WTC11 (cell line): Measurements from ENCODE around the gene PREB. TPM values are rescaled to one million over a fixed set of nuclear protein-coding genes. Genes with fewer than 3 reads are reported as not detected.

Source experiments
- ATAC-seq: fragments of 200-7000 bp; cut with Tn5 transposase; 2 replicates; pipeline ENCODE4 v1.10.0; 2021; ENCODE audit warnings: mild to moderate bottlenecking, moderate library complexity
- CTCF ChIA-PET: fragments of 300-600 bp; sonication (Branson Sonifier 250); formaldehyde crosslinking; loops from one replicate; lab custom pipeline; 2021; ENCODE audit warnings: antibody characterized with exemption; lab: Charles Lee
- POLR2A ChIA-PET: fragments of 350-600 bp; sonication (Branson Sonifier 250); formaldehyde crosslinking; loops from one replicate; lab custom pipeline; 2021; ENCODE audit warnings: antibody characterized with exemption; lab: Charles Lee
- DNase-seq: peaks from one replicate; pipeline ENCODE4 v3.0.0; 2021; ENCODE audit warnings: low spot score
- H3K27ac Mint-ChIP-seq: 2 replicates; pipeline ENCODE4 v1.8.0; 2021; ENCODE audit warnings: mixed read lengths
- H3K27me3 Mint-ChIP-seq: 2 replicates; pipeline ENCODE4 v1.8.0; 2021; ENCODE audit warnings: low read depth, mild to moderate bottlenecking, moderate library complexity, mixed read lengths
- H3K36me3 Mint-ChIP-seq: 2 replicates; pipeline ENCODE4 v1.8.0; 2021; ENCODE audit warnings: mixed read lengths
- H3K4me1 Mint-ChIP-seq: 2 replicates; pipeline ENCODE4 v1.8.0; 2022; ENCODE audit warnings: mixed read lengths
- H3K4me3 Mint-ChIP-seq: 2 replicates; pipeline ENCODE4 v1.8.0; 2021; ENCODE audit warnings: mild to moderate bottlenecking, moderate library complexity, mixed read lengths
- H3K9me3 Mint-ChIP-seq: 2 replicates; pipeline ENCODE4 v1.8.0; 2021; ENCODE audit warnings: mixed read lengths
- ATF1 ChIP-seq: sonication (generic); formaldehyde crosslinking; IDR thresholded peaks from 2 replicates; pipeline ENCODE4 v1.8.1; 2023; ENCODE audit warnings: mild to moderate bottlenecking, moderate library complexity, missing genetic modification reagents
- ATF3 ChIP-seq: sonication (generic); formaldehyde crosslinking; conservative IDR thresholded peaks from 2 replicates; pipeline ENCODE4 v1.8.1; 2022; ENCODE audit warnings: mild to moderate bottlenecking, missing genetic modification reagents
- CTCF ChIP-seq: fragments of 200-600 bp; IDR thresholded peaks from 2 replicates; pipeline ENCODE4 v1.8.0; 2022; ENCODE audit warnings: antibody characterized with exemption
- ELF4 ChIP-seq: sonication (generic); formaldehyde crosslinking; IDR thresholded peaks from 2 replicates; pipeline ENCODE4 v1.8.1; 2022; ENCODE audit warnings: low read depth, mild to moderate bottlenecking, moderate library complexity, missing genetic modification reagents
- ETV6 ChIP-seq: sonication (generic); formaldehyde crosslinking; IDR thresholded peaks from 2 replicates; pipeline ENCODE4 v1.8.1; 2022; ENCODE audit warnings: mild to moderate bottlenecking, missing genetic modification reagents
- FOXJ3 ChIP-seq: sonication (generic); formaldehyde crosslinking; IDR thresholded peaks from 2 replicates; pipeline ENCODE4 v1.9.0; 2021; ENCODE audit warnings: missing genetic modification reagents, mild to moderate bottlenecking, borderline replicate concordance
- GTF2I ChIP-seq: fragments of 250-450 bp; sonication (Bioruptor Pico); conservative IDR thresholded peaks from 2 replicates; pipeline ENCODE4 v1.4.0; 2021; ENCODE audit warnings: mild to moderate bottlenecking
- HMGA2 ChIP-seq: fragments of 250-450 bp; sonication (Bioruptor Pico); IDR thresholded peaks from 2 replicates; pipeline ENCODE4 v1.4.0; 2021; ENCODE audit warnings: mild to moderate bottlenecking, moderate library complexity
- JUN ChIP-seq: sonication (generic); formaldehyde crosslinking; IDR thresholded peaks from 2 replicates; pipeline ENCODE4 v1.8.0; 2023; ENCODE audit warnings: mild to moderate bottlenecking, missing genetic modification reagents
- MAX ChIP-seq: sonication (generic); formaldehyde crosslinking; IDR thresholded peaks from 2 replicates; pipeline ENCODE4 v1.8.0; 2022; ENCODE audit warnings: mild to moderate bottlenecking, missing genetic modification reagents
- NFE2L1 ChIP-seq: sonication (generic); formaldehyde crosslinking; IDR thresholded peaks from 2 replicates; pipeline ENCODE4 v1.8.1; 2023; ENCODE audit warnings: missing genetic modification reagents
- NR1H2 ChIP-seq: sonication (generic); formaldehyde crosslinking; IDR thresholded peaks from 2 replicates; pipeline ENCODE4 v1.9.0; 2021; ENCODE audit warnings: mild to moderate bottlenecking, moderate library complexity, missing genetic modification reagents
- OVOL2 ChIP-seq: fragments of 250-450 bp; sonication (Bioruptor Pico); IDR thresholded peaks from 2 replicates; pipeline ENCODE4 v1.9.0; 2021; ENCODE audit warnings: mild to moderate bottlenecking, borderline replicate concordance
- SMAD3 ChIP-seq: sonication (generic); formaldehyde crosslinking; IDR thresholded peaks from 2 replicates; pipeline ENCODE4 v1.8.0; 2022; ENCODE audit warnings: missing genetic modification reagents, mild to moderate bottlenecking, borderline replicate concordance
- TEAD1 ChIP-seq: sonication (generic); formaldehyde crosslinking; IDR thresholded peaks from 2 replicates; pipeline ENCODE4 v1.8.0; 2022; ENCODE audit warnings: mild to moderate bottlenecking, missing genetic modification reagents
- TP53 ChIP-seq: sonication (generic); formaldehyde crosslinking; IDR thresholded peaks from 2 replicates; pipeline ENCODE4 v1.8.1; 2023; ENCODE audit warnings: mild to moderate bottlenecking, missing genetic modification reagents
- ZBTB21 ChIP-seq: sonication (generic); formaldehyde crosslinking; IDR thresholded peaks from 2 replicates; pipeline ENCODE4 v1.8.1; 2023; ENCODE audit warnings: mild to moderate bottlenecking, missing genetic modification reagents, borderline replicate concordance
- ZNF121 ChIP-seq: sonication (generic); formaldehyde crosslinking; IDR thresholded peaks from 2 replicates; pipeline ENCODE4 v1.8.0; 2023; ENCODE audit warnings: missing genetic modification reagents
- ZNF219 ChIP-seq: sonication (generic); formaldehyde crosslinking; IDR thresholded peaks from 2 replicates; pipeline ENCODE4 v1.8.0; 2023; ENCODE audit warnings: missing genetic modification reagents, mild to moderate bottlenecking, borderline replicate concordance
- ZNF317 ChIP-seq: sonication (generic); formaldehyde crosslinking; IDR thresholded peaks from 2 replicates; pipeline ENCODE4 v1.8.1; 2023; ENCODE audit warnings: low read depth, mild to moderate bottlenecking, moderate library complexity, missing genetic modification reagents, borderline replicate concordance
- ZNF671 ChIP-seq: fragments of 250-450 bp; sonication (Bioruptor Pico); IDR thresholded peaks from 2 replicates; pipeline ENCODE4 v1.8.0; 2021; ENCODE audit warnings: mild to moderate bottlenecking
- total RNA-seq: library from RNA; stranded (reverse); gene quantifications from 3 replicates; pipeline ENCODE4 v1.2.3, GENCODE V29; 2021
- TF ChIP-seq, protein P1 (sequence below): sonication (generic); formaldehyde crosslinking; IDR thresholded peaks from 2 replicates; pipeline ENCODE4 v1.8.0; 2023; ENCODE audit warnings: missing genetic modification reagents
- TF ChIP-seq, protein P2 (sequence below): sonication (generic); formaldehyde crosslinking; IDR thresholded peaks from 2 replicates; pipeline ENCODE4 v1.8.1; 2022; ENCODE audit warnings: mild to moderate bottlenecking, missing genetic modification reagents, moderate library complexity, borderline replicate concordance

Gene PREB
- total RNA-seq, 1 experiment from 2014 or later: 69.2 TPM

DNA sequence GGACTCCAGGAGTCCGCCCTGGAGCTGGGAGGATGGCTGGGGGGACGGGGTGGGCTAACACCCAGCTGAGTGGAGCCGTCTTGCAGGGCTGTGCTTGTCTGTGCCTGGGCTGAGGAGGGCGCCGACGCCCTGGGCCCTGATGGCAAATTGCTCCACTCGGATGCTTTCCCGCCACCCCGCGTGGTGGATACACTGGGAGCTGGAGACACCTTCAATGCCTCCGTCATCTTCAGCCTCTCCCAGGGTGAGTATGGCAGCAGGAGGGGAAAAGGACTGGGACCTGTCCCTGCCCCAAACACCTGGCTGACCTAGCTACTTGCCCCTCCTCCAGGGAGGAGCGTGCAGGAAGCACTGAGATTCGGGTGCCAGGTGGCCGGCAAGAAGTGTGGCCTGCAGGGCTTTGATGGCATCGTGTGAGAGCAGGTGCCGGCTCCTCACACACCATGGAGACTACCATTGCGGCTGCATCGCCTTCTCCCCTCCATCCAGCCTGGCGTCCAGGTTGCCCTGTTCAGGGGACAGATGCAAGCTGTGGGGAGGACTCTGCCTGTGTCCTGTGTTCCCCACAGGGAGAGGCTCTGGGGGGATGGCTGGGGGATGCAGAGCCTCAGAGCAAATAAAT lies 35.0 kb downstream of the PREB start:
- Mint-ChIP-seq H3K36me3 (no peaks in the 10 kb centered on the region), H3K9me3 (no peaks in the 10 kb centered on the region)
- POLR2A ChIA-PET: no interaction called here

GRCh38 chr2:27097341-27097740 lies 37.1 kb downstream of the PREB start:
- no peak for DNase-seq
- no peak for ATAC-seq
- Mint-ChIP-seq H3K4me1 (peaks cover 6% of the 10 kb centered on the region), H3K4me3 (no peak overlapping the region), H3K9me3 (no peaks in the 10 kb centered on the region), H3K27ac (no peak overlapping the region), H3K27me3 (no peaks in the 10 kb centered on the region), H3K36me3 (no peaks in the 10 kb centered on the region)
- CTCF ChIA-PET: interaction anchor here (1.0 to 3.1 kb wide), 4 partner anchors 37 to 206 kb away, joined by 3 to 22 read pairs (median 12); partner anchors contain the start of gene PREB
- POLR2A ChIA-PET: no interaction called here
- TF ChIP-seq FOXJ3 (CRISPR knock-in tag): no peak
- no peak for TF ChIP-seq ZNF671
- TF ChIP-seq HMGA2 (CRISPR knock-in tag): no peak
- TF ChIP-seq SMAD3 (CRISPR knock-in tag): no peak
- no peak for TF ChIP-seq ZNF219 (CRISPR knock-in tag)
- TF ChIP-seq TEAD1 (CRISPR knock-in tag): no peak

More for the DNA sequence above, 35.0 kb downstream of the PREB start:
- Mint-ChIP-seq H3K27ac (no peak overlapping the region), H3K4me3 (no peak overlapping the region), H3K4me1 (peaks cover 6% of the 10 kb centered on the region), H3K27me3 (no peaks in the 10 kb centered on the region)
- DNase-seq (no peak), ATAC-seq (no peak)
- TF ChIP-seq SMAD3 (CRISPR knock-in tag) (no peak), ELF4 (CRISPR knock-in tag) (no peak), NFE2L1 (no peak), ZBTB21 (CRISPR knock-in tag) (no peak), ZNF121 (CRISPR knock-in tag) (no peak), GTF2I (CRISPR knock-in tag) (no peak), NR1H2 (CRISPR knock-in tag) (no peak)
- CTCF ChIA-PET: interaction anchor here (0.9 to 3.9 kb wide), 8 partner anchors 12 to 203 kb away, joined by 3 to 39 read pairs (median 12); partner anchors contain the start of genes ABHD1, KHK, PREB and TRIM54

DNA sequence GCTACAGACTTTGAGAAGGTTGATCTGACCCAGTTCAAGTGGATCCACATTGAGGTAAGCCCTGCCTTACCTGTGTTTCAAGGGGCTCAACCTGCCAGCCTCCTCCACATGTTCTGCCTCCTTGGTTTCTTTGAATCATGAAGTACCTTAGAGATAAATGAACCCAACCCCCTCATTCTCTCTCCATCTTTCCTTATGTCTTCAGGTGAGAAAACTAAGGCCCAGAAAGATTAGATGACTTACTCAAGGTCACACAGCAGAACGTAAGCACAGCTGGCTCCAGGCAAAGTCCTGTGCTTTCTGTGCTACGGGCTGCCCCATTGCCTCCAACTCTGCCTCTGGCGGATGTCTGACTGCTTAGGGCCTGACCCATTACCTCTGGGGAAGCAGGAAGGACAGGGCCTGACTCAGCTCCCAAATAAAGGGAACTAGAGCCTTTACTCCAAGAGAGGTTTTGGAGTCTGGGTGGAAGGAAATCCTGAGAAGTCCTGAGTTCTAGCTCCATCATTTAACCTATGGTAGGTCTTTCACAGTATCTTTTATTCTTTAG lies 37.6 kb downstream of the PREB start:
- H3K9me3 Mint-ChIP-seq: no peaks in the 10 kb centered on the region
- peaks cover 6% of the 10 kb centered on the region for H3K4me1 Mint-ChIP-seq
- no peak for TF ChIP-seq TP53 (CRISPR knock-in tag)
- TF ChIP-seq, all 79 proteins: peak for 0
- Mint-ChIP-seq H3K27me3 (no peaks in the 10 kb centered on the region), H3K27ac (peak overlapping the region; percentile 27; the same call in 1 of the 2 replicates), H3K36me3 (no peaks in the 10 kb centered on the region), H3K4me3 (no peak overlapping the region)
- ATAC-seq: no peak
- ChIA-PET CTCF (interaction anchor here (1.0 to 3.1 kb wide), 6 partner anchors 73 to 183 kb away, joined by 3 to 22 read pairs (median 4); no protein-coding TSS in a partner anchor), POLR2A (no interaction called here)
- no peak for DNase-seq

GRCh38 chr2:27095745-27096651 lies 38.4 kb downstream of the PREB start:
- POLR2A ChIA-PET: interaction anchor here (0.5 kb wide), 1 partner anchor 18 kb away, joined by 4 read pairs; no protein-coding TSS in a partner anchor
- peak overlapping the region; percentile 58 for H3K4me3 Mint-ChIP-seq
- CTCF ChIA-PET: interaction anchor here (0.6 to 3.1 kb wide), 8 partner anchors 38 to 207 kb away, joined by 3 to 22 read pairs (median 4); partner anchors contain the start of gene PREB
- peak; percentile 59 for DNase-seq
- peak overlapping the region; percentile 68; the same call in 1 of the 2 replicates for H3K27ac Mint-ChIP-seq
- H3K36me3 Mint-ChIP-seq: no peaks in the 10 kb centered on the region
- H3K9me3 Mint-ChIP-seq: no peaks in the 10 kb centered on the region
- H3K4me1 Mint-ChIP-seq: peaks cover 6% of the 10 kb centered on the region
- peak; percentile 87 for ATAC-seq
- H3K27me3 Mint-ChIP-seq: no peaks in the 10 kb centered on the region
- TF ChIP-seq JUN (CRISPR knock-in tag) (no peak), ATF1 (no peak), ATF3 (CRISPR knock-in tag) (no peak), OVOL2 (CRISPR knock-in tag) (no peak), ZNF317 (CRISPR knock-in tag) (no peak), CTCF (no peak), NFE2L1 (no peak), MAX (0 out of 2 replicates have a peak, but pooled peaks have one; percentile 33), ETV6 (CRISPR knock-in tag) (peak; percentile 27; the same call in 1 of the 2 replicates)
- TF ChIP-seq, protein P1, sequence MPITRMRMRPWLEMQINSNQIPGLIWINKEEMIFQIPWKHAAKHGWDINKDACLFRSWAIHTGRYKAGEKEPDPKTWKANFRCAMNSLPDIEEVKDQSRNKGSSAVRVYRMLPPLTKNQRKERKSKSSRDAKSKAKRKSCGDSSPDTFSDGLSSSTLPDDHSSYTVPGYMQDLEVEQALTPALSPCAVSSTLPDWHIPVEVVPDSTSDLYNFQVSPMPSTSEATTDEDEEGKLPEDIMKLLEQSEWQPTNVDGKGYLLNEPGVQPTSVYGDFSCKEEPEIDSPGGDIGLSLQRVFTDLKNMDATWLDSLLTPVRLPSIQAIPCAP (CRISPR knock-in tag): no peak
- TF ChIP-seq, protein P2, sequence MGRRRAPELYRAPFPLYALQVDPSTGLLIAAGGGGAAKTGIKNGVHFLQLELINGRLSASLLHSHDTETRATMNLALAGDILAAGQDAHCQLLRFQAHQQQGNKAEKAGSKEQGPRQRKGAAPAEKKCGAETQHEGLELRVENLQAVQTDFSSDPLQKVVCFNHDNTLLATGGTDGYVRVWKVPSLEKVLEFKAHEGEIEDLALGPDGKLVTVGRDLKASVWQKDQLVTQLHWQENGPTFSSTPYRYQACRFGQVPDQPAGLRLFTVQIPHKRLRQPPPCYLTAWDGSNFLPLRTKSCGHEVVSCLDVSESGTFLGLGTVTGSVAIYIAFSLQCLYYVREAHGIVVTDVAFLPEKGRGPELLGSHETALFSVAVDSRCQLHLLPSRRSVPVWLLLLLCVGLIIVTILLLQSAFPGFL: 0 out of 2 replicates have a peak, but pooled peaks have one; percentile 31
